Duodenal mucosa (tissue), 2 donors: ENCODE measurements around the gene TNFAIP8L1.
"Not testable (repeated sequence)": the region's sequence is repeated elsewhere in the genome, so short reads cannot be mapped to it uniquely, and the experiment has no call there.

Experiments used
- H3K27ac ChIP-seq: one replicate; pipeline ENCODE4 v1.7.0; 2013; ENCODE audit warnings: low read depth, low read length
- H3K27me3 ChIP-seq, 2 donors: one replicate each; pipeline ENCODE4 v1.7.0; 2013; ENCODE audit warnings: low read length in 2 of 2, control low read depth in 1 of 2; ENCODE audit not compliant: insufficient read depth in 2 of 2, control insufficient read depth in 1 of 2
- H3K36me3 ChIP-seq, 2 donors: one replicate each; pipeline ENCODE4 v1.7.0; 2013; ENCODE audit warnings: low read length in 2 of 2, control low read depth in 1 of 2; ENCODE audit not compliant: insufficient read depth in 2 of 2, control insufficient read depth in 1 of 2
- H3K4me1 ChIP-seq, 2 donors: one replicate each; pipeline ENCODE4 v1.7.0; 2013; ENCODE audit warnings: low read length in 2 of 2, control low read depth in 1 of 2; ENCODE audit not compliant: insufficient read depth in 2 of 2, control insufficient read depth in 1 of 2
- H3K4me3 ChIP-seq, 2 donors: one replicate each; pipeline ENCODE4 v1.7.0; 2013; ENCODE audit warnings: low read length in 2 of 2, low read depth in 1 of 2
- H3K9ac ChIP-seq, 2 donors: one replicate each; pipeline ENCODE4 v1.7.0; 2013; ENCODE audit warnings: low read length in 2 of 2, low read depth in 1 of 2
- H3K9me3 ChIP-seq, 2 donors: one replicate each; pipeline ENCODE4 v1.7.0; 2013; ENCODE audit warnings: low read length in 2 of 2, control low read depth in 1 of 2; ENCODE audit not compliant: control insufficient read depth in 1 of 2

Gene TNFAIP8L1

DNA sequence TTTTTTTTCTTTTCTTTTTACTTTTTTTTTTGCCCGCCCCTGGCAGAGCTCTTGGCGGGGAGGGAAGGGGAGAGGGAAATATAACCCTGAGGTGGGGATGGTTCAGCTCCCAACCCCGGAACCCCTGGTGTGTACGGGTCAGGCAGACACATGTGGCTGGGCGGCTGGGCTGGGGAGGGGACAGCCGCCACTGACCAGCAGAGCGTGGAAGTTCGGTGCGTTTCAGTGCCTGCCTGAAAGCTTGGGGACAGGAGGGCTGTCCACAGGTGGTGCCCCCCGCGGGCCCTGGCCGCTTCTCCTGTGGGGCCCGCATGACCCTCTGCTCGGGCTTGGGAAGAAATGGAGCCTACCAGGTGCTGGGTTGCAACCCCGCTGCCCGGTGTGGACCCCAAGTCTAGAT lies 36.0 kb downstream of the TNFAIP8L1 start:
- Histone ChIP-seq H3K4me3 (no peak overlapping the region), H3K9me3 (no peaks in the 10 kb centered on the region), H3K27me3 (no peaks in the 10 kb centered on the region), H3K36me3 (peaks cover 1 to 22% of the 10 kb centered on the region in 2 donors), H3K27ac (no peak overlapping the region), H3K4me1 (no peaks in the 10 kb centered on the region), H3K9ac (no peak overlapping the region)

DNA sequence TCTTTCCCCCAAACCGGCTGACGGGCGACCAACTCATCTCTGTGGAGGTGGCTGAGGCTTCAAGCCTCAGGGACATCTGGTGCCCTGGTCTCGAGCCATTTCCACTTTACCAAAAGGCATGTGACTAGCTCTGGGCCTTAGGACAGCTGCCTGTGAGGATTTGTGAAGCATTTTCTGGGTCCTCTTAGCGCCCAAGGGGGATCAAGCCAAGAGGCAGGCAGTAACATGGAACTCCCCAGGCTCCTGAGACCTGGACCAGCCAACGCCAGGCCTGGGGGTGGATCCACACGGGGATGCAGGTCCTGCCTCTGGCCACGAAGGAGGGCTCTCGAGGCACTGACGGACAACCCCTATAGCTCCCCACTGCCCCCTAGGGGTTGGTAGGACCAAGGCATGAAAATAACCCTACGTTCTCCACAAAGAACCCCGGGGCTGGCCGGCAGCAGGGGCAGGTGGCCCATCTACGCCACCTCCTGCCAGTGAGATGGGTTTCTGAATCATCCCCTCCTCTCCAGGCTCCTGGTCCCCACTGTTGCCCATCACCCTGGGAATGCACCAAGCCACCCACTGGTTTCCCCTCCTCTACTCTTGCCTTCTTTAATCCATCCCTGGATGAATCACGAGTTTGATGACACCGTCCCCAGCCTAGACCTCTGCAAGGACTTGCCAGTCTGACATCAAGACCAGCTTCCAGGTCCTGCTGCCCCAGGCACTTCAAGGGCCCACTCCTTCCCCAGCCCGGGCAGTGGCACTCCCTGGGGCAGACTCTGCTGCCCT lies 37.8 kb downstream of the TNFAIP8L1 start:
- Histone ChIP-seq H3K4me1 (no peaks in the 10 kb centered on the region), H3K36me3 (peaks cover 5 to 30% of the 10 kb centered on the region in 2 donors), H3K27ac (no peak overlapping the region), H3K4me3 (no peak overlapping the region), H3K27me3 (no peaks in the 10 kb centered on the region), H3K9me3 (no peaks in the 10 kb centered on the region), H3K9ac (no peak overlapping the region)

DNA sequence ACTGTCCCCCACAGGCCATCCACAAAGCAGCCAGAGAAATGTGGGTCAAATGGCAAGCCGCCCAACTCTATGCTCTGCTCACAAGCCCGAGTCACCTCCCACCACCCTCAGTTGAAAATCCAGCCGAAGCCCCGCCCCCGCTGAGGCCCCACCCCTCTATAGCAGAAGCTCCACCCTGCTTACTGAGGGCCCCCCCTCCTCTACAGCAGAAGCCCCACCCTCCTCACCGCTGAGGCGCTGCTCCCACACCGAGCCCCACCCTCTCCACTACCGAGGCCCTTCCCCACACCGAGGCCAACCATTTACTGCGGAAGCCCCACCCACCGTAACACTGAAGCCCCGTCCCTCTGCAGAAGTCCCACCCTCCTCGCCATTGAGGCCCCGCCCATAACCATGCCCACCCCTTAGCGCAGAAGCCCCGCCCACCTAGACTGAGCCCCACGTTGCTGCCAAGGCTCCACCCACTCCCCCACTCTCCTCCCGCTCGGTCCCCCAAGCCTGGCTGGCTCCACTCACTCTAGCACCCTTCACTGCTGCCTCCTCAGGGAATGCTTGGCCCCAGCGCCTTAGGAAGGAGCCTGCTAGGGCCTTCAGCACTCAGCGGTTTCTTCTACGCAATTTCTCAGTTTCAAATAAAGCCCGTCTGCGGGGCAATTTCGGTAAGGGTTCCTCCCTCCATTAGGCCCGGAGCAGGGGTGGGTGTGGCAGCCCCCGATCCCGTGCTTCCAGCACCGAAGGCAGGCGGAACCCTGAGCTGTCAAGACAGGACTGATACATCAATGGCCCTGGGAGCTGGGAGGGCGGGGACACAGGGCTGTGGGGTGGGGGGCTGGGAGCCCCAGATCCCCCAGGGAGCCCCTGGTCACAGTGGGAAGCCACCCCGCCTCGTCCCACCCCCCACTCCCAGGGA lies 39.8 kb downstream of the TNFAIP8L1 start:
- H3K4me3 ChIP-seq, result no peak overlapping the region
- peaks cover 16 to 45% of the 10 kb centered on the region in 2 donors for H3K36me3 ChIP-seq
- H3K27me3 ChIP-seq, result no peaks in the 10 kb centered on the region
- H3K9ac ChIP-seq, result no peak overlapping the region
- H3K9me3 ChIP-seq, result no peaks in the 10 kb centered on the region
- H3K27ac ChIP-seq, result no peak overlapping the region
- no peaks in the 10 kb centered on the region for H3K4me1 ChIP-seq

DNA sequence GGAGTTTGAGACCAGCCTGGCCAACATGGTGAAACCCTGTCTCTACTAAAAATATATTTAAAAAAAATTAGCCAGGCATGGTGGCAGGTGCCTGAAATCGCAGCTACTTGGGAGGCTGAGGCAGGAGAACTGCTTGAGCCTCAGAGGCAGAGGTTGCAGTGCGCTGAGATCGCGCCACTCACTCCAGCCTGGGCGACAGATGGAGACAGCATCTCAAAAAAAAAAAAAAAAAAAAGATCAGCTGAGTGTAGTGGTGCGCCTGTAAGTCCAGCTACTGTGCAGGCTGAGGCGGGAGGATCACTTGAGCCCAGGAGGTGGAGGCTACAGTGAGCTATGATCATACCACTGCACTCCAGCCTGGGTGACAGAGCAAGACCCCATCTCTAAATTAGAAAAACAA lies 40.7 kb downstream of the TNFAIP8L1 start:
- peaks cover 22 to 54% of the 10 kb centered on the region in 2 donors for H3K36me3 ChIP-seq

DNA sequence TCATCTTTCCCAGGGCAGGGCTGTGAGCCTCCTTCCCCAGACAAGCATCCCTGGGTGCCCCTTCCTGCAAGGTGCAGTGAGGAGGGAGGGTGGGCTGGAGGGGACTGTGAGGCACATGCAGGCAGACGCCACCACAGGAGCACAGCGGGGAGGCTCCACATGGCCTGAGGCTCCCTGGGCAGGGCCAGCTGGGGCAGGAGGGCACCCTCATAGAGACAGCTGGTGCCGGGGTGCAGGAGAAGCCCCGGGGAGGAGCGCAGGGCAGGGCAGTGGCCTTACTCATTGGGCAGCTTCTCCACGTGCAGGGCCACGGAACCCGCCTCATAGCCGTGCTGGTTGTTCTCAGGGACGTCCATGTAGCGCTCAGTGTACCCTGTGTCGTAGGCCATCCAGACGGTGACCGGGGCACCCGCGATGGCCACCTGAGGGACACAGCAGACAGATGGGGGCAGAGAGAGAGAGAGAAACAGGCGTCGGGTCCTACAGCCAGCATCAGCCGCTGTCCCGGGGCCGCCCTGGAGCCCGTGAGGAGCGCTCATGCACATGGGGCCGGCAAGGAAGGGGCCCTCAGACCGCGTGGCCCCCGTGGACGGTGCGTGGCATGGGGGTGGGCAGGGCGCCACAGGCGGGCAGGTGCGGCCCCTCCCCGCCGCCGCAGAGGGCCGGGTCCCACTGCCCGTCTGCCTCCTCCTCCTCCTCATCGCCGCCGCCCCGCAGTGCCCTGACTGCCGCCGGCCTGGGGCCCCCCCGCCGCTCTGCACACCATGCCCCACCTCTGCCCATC lies 43.3 kb downstream of the TNFAIP8L1 start:
- H3K9me3 ChIP-seq, result no peaks in the 10 kb centered on the region
- no peak overlapping the region for H3K4me3 ChIP-seq
- H3K9ac ChIP-seq, result no peak overlapping the region
- no peaks in the 10 kb centered on the region for H3K27me3 ChIP-seq
- peaks cover 24 to 67% of the 10 kb centered on the region in 2 donors for H3K36me3 ChIP-seq
- H3K4me1 ChIP-seq, result no peaks in the 10 kb centered on the region
- H3K27ac ChIP-seq, result no peak overlapping the region

More for the DNA sequence above, 40.7 kb downstream of the TNFAIP8L1 start:
- not testable (repeated sequence) for H3K27me3 ChIP-seq, H3K27ac ChIP-seq, H3K4me3 ChIP-seq, H3K9me3 ChIP-seq, H3K9ac ChIP-seq, H3K4me1 ChIP-seq

DNA sequence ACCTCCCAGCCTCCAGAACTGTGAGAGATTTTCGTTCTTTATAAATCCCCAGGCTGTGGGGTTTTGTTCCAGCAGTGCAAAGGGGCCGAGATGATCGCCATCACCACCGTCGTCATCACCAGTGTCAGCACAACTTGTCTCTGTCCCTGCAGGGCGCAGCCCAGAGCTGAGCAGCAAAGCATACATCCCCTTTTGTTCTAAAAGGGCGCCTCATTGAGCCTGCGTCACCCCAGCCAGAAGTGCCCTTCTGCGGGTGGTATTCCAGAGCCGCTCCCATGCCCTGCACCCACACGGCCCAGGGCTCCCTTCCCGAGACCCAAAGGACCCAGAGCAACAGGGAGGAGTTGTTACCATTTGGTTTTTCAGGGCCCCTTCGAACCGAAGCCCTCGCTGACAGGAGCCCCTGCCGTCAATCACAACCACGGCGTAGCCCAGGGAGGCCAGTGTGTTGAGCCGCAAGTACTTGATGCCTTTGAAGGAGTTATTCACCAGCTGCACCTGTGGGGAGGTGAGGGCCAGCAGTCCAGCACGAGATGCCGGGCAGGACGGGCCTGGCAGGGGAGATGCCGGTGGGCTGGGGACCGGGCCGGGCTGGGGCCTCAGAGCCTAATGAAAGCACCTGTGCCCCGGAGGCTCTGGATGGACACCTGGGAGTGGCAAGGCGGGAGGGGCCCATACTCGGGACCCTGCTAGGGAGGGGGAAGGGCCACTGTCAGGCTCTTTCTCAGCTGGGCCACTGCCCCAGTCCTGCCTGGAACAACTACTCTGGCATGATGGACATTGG lies 45.2 kb downstream of the TNFAIP8L1 start:
- H3K9ac ChIP-seq, result no peak overlapping the region
- no peaks in the 10 kb centered on the region for H3K27me3 ChIP-seq
- H3K36me3 ChIP-seq, result peaks cover 29 to 76% of the 10 kb centered on the region in 2 donors
- H3K4me1 ChIP-seq, result no peaks in the 10 kb centered on the region
- H3K4me3 ChIP-seq, result no peak overlapping the region
- H3K9me3 ChIP-seq, result no peaks in the 10 kb centered on the region
- H3K27ac ChIP-seq, result no peak overlapping the region

DNA sequence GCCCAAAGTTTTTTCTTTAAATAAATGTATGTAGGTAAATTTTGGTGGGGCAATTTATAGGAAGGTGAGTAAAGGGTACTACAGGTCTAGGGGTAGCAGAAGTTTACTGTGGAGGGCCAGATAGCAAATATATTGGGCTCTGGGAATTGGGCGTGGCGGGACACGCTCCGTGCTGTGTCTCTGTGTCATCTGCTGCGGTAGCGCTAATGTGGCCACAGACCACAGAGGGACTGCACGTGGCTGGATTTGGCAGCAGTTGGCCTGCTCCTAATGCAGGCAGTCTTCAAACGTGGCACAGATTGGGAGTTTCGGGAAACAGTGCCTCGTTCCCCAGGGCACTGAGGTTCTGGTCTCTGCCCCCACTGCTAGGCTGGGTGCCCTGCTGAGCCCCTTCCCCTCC lies 47.4 kb downstream of the TNFAIP8L1 start:
- no peaks in the 10 kb centered on the region for H3K4me1 ChIP-seq
- peaks cover 32 to 85% of the 10 kb centered on the region in 2 donors for H3K36me3 ChIP-seq

DNA sequence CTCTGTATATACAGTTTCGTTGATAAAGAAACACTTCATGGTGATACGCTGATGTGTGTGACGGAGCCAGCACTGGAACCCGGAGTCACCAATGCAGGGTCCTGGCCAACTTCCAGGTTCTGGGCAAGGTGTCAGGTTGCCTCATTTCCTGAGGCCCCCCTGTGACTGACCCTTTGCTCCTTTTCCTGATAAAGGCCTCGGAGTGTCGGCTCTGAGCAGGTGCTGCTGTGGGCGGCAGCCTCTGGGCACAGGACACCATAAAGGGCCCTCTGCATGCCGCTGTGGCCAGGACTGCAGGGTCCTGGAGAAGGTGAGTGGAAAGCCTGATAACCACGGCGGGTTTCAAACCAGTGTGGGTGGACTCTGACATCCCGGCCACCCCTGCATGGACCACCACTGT lies 48.1 kb downstream of the TNFAIP8L1 start:
- Histone ChIP-seq H3K27me3 (no peaks in the 10 kb centered on the region), H3K9ac (no peak overlapping the region), H3K36me3 (peaks cover 28 to 85% of the 10 kb centered on the region in 2 donors), H3K9me3 (no peaks in the 10 kb centered on the region), H3K4me3 (no peak overlapping the region), H3K4me1 (no peaks in the 10 kb centered on the region), H3K27ac (no peak overlapping the region)

More for the DNA sequence above, 47.4 kb downstream of the TNFAIP8L1 start:
- no peaks in the 10 kb centered on the region for H3K9me3 ChIP-seq
- no peak overlapping the region for H3K9ac ChIP-seq
- no peak overlapping the region for H3K27ac ChIP-seq
- H3K4me3 ChIP-seq, result no peak overlapping the region
- H3K27me3 ChIP-seq, result no peaks in the 10 kb centered on the region

DNA sequence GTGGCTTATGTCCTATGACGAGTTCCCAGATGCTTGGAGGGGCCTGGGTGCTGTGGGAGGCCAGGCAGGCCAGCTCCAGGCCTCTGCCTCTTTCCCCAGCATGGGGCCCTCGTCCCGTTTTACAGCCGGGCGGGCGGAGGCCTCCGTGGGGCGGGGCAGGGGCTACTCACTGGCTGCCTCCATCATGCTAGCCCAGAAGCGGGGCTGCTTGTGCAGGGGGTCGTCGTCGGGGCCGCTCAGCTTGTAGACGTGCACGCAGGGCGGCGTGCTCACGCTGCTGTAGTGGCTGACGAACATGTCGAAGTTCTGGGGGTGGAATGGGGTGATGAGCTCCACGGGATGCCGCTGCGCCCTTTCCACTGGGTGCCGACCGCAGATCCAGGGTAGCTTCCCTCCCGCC lies 49.3 kb downstream of the TNFAIP8L1 start:
- no peaks in the 10 kb centered on the region for H3K9me3 ChIP-seq
- H3K27me3 ChIP-seq, result no peaks in the 10 kb centered on the region
- H3K4me3 ChIP-seq, result no peak overlapping the region
- H3K9ac ChIP-seq, result no peak overlapping the region
- H3K4me1 ChIP-seq, result no peaks in the 10 kb centered on the region
- H3K36me3 ChIP-seq, result peaks cover 27 to 89% of the 10 kb centered on the region in 2 donors
- H3K27ac ChIP-seq, result no peak overlapping the region
